GM13976 (cell line): ENCODE data around the gene ZCCHC8.

ENCODE experiments used
- DNase-seq: peaks from one replicate; pipeline ENCODE4 v3.0.0; 2012; ENCODE audit warnings: low spot score
- CTCF ChIP-seq: IDR thresholded peaks from 2 replicates; pipeline ENCODE4 v1.5.1; 2012; ENCODE audit warnings: borderline replicate concordance, mild to moderate bottlenecking; ENCODE audit not compliant: insufficient read depth; ENCODE audit errors: extremely low read depth, missing control alignments, control extremely low read depth
- in situ Hi-C: fragments of 300-500 bp; cut with MboI; formaldehyde crosslinking; loops from one replicate; pipeline ENCODE4 v1.12.0; 2022; ENCODE audit warnings: low sequenced_read_pairs, mixed read lengths, inconsistent platforms; ENCODE audit not compliant: unreplicated experiment

The ZCCHC8 gene

GRCh38 chr12:122523280-122523679, 22.5 kb upstream of the ZCCHC8 start:
- TF ChIP-seq CTCF = no peak
- in situ Hi-C loops = no loop called here
- DNase-seq = no peak

- in situ Hi-C loops = no loop called here
- no peak for TF ChIP-seq CTCF
Observed at GRCh38 chr12:122520676-122521075, 19.9 kb upstream of the ZCCHC8 start.

GRCh38 chr12:122519418-122519817, 18.7 kb upstream of the ZCCHC8 start:
- DNase-seq = no peak
- no peak for TF ChIP-seq CTCF
- in situ Hi-C loops = no loop called here

More at GRCh38 chr12:122520676-122521075, 19.9 kb upstream of the ZCCHC8 start:
- DNase-seq = no peak

- no peak for TF ChIP-seq CTCF
- in situ Hi-C loops = no loop called here
- no peak for DNase-seq
Observed at GRCh38 chr12:122518908-122519307, 18.2 kb upstream of the ZCCHC8 start.

GRCh38 chr12:122517877-122518276, 17.1 kb upstream of the ZCCHC8 start:
- no peak for DNase-seq
- no peak for TF ChIP-seq CTCF
- in situ Hi-C loops = no loop called here

GRCh38 chr12:122516544-122517361, 16.0 kb upstream of the ZCCHC8 start:
- TF ChIP-seq CTCF = no peak
- DNase-seq = no peak
- in situ Hi-C loops = no loop called here
